Right lobe of liver (tissue), 6 donors: ENCODE measurements around the gene CACNA1C. TPM values are rescaled to one million over a fixed set of nuclear protein-coding genes. Genes with fewer than 3 reads are reported as not detected.

ENCODE experiments used
- ATAC-seq, 4 donors: fragments of 200-7000 bp; cut with Tn5 transposase; one replicate each; pipeline ENCODE4 v1.9.1; 2020; ENCODE audit warnings: mild to moderate bottlenecking in 4 of 4, moderate library complexity in 4 of 4
- DNase-seq, 3 donors: peaks; one replicate each; pipeline ENCODE4 v3.0.0-alpha.2; 2020
- H3K27ac ChIP-seq, 3 donors: fragments of 200-600 bp; one replicate each; pipeline ENCODE4 v1.8.0; 2022
- H3K27me3 ChIP-seq, 2 donors: fragments of 200-600 bp; one replicate each; pipeline ENCODE4 v1.8.0; 2022
- H3K36me3 ChIP-seq, 4 donors: fragments of 200-600 bp; sonication (generic) in 1 of 4; one replicate each; pipeline versions ENCODE4 v1.5.1 to v1.8.0; 2017 to 2022; ENCODE audit warnings: control low read depth in 1 of 4
- H3K4me1 ChIP-seq, 4 donors: fragments of 200-600 bp; sonication (generic) in 1 of 4; one replicate each; pipeline versions ENCODE4 v1.5.1 to v1.8.0; 2017 to 2022; ENCODE audit warnings: control low read depth in 1 of 4
- H3K4me3 ChIP-seq, 3 donors: fragments of 200-600 bp; one replicate each; pipeline ENCODE4 v1.8.0; 2022
- H3K9me3 ChIP-seq, 4 donors: fragments of 200-600 bp; sonication (generic) in 1 of 4; one replicate each; pipeline versions ENCODE4 v1.5.1 to v1.8.0; 2017 to 2022; ENCODE audit warnings: control low read depth in 1 of 4
- POLR2A ChIP-seq: fragments of 450-650 bp; IDR thresholded peaks from one replicate; pipeline ENCODE4 v1.6.1; 2017; ENCODE audit warnings: antibody characterized with exemption, mild to moderate bottlenecking
- WGBS: methylation state at CpG from one replicate; pipeline ENCODE4 v1.1.6; 2018; ENCODE audit warnings: low coverage, low lambda C conversion rate; ENCODE audit not compliant: insufficient coverage; ENCODE audit errors: missing lambda C conversion rate; 5-methylcytosine and 5-hydroxymethylcytosine counted together
- intact Hi-C, 2 donors: fragments of 100-400 bp; cut with DNase I; formaldehyde crosslinking; loops; one replicate each; pipeline versions ENCODE4 v1.11.2 to v1.14.1; 2022
- total RNA-seq, 6 experiments: library from RNA; depleted of rRNA in 2 of 6; stranded (reverse); fragments of >200 nt in 2 of 6; fragmentation: NEBNext Ultra II Directional in 3 of 6; extraction: Animal tissue kit (Norgen Biotek cat#: 25700) in 3 of 6; gene quantifications; one replicate each; pipeline versions ENCODE4 v1.1.0 to v1.2.4, GENCODE V29; 2016 to 2023
- TF ChIP-seq, protein P1 (sequence below), 4 donors: fragments of 200-600 bp in 3 of 4; fragments of 450-650 bp in 1 of 4; IDR thresholded peaks; one replicate each; pipeline versions ENCODE4 v1.5.1 to v1.8.0; 2016 to 2022; ENCODE audit warnings: antibody characterized with exemption in 4 of 4, mild to moderate bottlenecking in 2 of 4
- donor health status: DM: no; HTN: yes; CAD: no.
- donor health status: DM: no; HTN: no; CAD: no.
- donor health status: DM: no; HTN: no; CAD: no.
- donor health status: DM: no; HTN: yes; CAD: no.
- donor health status: DM: no; HTN: yes; CAD: no.

The CACNA1C gene
- total RNA-seq, 6 experiments from 2014 or later: 0.18 to 1.0 (median 0.57) TPM

DNA sequence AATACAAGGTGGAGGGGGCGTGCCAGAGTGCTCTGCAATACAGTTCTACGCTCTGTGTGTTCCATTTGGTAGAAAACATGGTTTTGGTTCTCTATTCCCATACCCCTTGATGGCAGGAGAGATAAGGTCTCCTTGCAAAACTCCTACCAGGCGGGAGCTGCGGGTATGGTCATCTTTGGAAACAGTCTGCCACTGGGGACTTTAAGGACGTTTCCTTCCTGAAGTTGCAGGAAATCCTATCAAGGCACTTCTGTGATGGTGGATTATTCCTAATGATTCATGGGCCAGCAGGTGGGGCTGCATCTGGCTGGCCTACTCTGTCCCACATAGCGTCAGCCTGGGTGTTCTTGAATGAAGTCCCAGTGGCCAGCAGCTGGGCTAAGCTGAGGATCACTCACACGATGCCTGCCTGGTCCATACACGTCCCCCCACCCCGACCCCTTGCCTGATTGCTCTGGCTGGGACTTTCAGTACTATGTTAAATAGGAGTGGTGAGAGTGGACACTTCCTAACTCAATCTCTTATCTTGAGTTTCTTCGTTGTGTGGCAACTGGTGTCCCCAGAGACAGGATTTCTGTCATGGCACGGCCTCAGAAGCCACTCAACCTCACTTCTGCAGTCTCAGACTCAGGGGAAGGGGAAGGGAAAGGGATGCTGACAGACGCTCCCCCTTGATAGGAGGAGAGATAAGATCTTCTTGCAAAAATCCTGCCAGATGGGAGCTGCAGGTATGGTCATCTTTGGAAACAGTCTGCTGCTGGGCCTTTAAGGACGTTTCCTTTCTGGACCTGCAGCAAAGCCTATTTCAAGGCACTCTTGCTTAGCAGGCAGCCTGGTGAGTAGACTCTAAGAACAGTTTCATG lies 680.9 kb downstream of the CACNA1C start:
- Histone ChIP-seq H3K36me3 (no peaks in the 10 kb centered on the region), H3K27me3 (no peaks in the 10 kb centered on the region), H3K9me3 (no peaks in the 10 kb centered on the region), H3K4me3 (no peak overlapping the region), H3K27ac (no peak overlapping the region), H3K4me1 (no peaks in the 10 kb centered on the region)
- ATAC-seq (no peak), DNase-seq (no peak)
- intact Hi-C loops: no loop called here
- no peak for TF ChIP-seq POLR2A
- TF ChIP-seq, protein P1, sequence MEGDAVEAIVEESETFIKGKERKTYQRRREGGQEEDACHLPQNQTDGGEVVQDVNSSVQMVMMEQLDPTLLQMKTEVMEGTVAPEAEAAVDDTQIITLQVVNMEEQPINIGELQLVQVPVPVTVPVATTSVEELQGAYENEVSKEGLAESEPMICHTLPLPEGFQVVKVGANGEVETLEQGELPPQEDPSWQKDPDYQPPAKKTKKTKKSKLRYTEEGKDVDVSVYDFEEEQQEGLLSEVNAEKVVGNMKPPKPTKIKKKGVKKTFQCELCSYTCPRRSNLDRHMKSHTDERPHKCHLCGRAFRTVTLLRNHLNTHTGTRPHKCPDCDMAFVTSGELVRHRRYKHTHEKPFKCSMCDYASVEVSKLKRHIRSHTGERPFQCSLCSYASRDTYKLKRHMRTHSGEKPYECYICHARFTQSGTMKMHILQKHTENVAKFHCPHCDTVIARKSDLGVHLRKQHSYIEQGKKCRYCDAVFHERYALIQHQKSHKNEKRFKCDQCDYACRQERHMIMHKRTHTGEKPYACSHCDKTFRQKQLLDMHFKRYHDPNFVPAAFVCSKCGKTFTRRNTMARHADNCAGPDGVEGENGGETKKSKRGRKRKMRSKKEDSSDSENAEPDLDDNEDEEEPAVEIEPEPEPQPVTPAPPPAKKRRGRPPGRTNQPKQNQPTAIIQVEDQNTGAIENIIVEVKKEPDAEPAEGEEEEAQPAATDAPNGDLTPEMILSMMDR (IDR thresholded peaks at IDR 0.05): no peak
- 41% methylated on average over 6 of the region's 13 CpGs for WGBS

DNA sequence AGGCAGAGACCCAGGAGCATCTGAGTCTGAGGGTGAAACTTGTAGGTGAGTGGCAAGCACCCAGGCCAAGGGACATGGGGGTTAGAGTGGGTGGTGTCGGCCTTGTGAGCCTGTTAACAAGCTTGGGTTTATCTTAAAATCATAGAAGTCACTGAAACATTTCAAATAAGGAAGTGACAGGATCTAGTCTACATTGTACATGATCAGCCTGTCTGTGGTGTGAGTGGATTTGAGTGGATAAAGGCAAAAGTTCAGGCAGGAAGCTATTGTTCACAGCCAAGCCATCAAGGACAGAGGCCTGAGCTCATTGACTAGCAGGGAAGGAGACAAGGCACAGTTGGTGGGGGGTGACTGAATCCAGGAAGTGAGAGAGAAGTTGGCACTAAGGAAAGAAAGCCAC lies 682.6 kb downstream of the CACNA1C start:
- intact Hi-C loops: loop anchor here in 1 of 2 donors (5.0 kb wide), 1 partner anchor 47 kb away; no protein-coding TSS in a partner anchor
- TF ChIP-seq POLR2A: no peak
- TF ChIP-seq, protein P1 (IDR thresholded peaks at IDR 0.05): no peak
- Histone ChIP-seq H3K36me3 (no peaks in the 10 kb centered on the region), H3K4me3 (no peak overlapping the region), H3K27me3 (no peaks in the 10 kb centered on the region), H3K27ac (no peak overlapping the region), H3K4me1 (no peaks in the 10 kb centered on the region), H3K9me3 (no peaks in the 10 kb centered on the region)
- no peak for DNase-seq
- 78% methylated on average over 1 of the region's 1 CpG for WGBS
- ATAC-seq: no peak

DNA sequence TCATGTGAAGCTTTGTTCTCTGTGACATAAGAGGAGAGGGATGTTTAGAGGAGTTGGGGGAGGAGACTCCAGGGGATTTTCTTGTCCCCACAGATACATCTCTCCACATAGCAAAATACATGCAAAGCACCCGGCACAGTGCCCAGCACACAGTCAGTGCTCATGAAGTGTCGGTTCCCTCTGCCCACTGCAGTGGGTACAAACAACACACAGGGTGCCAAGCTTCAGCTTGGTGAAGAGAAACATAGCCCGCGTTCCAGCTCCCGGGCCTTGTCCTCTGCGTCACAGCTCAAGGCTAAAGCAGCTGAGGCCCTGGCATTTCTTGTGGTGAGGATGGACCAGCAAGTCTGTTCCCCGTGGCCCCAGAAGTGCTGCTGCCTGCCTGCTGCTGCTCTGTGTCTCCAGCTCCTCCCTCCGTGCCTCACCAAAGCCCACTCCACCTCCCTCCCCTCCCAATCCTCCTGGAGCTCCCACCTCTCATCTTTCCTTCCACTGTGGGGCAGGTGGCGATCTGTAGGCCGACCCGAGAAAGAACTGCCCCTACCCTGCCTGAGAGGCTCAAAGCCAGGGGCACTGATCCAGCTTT lies 685.0 kb downstream of the CACNA1C start:
- WGBS: 36% methylated on average over 3 of the region's 11 CpGs
- TF ChIP-seq, protein P1 (IDR thresholded peaks at IDR 0.05): no peak
- TF ChIP-seq POLR2A: no peak
- intact Hi-C loops: loop anchor here in 1 of 2 donors (5.0 kb wide), 1 partner anchor 45 kb away; no protein-coding TSS in a partner anchor

DNA sequence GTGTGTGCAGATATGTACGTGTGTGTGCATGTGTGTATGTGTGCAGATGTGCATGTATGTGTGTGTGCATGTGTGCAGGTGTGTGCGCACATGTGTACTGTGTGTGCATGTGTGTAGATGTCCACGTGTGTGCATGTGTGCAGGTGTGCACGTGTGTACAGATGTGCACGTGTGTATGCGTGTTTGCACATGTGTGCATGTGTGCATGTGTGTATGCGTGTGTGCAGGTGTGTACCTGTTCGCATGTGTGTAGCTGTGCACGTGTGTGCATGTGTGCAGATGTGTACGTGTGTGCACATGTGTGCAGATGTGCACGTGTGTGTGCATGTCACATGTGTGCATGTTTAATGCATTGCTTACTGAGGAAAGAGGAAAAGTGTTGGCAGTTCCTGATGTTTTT lies 686.3 kb downstream of the CACNA1C start:
- DNase-seq (no peak), ATAC-seq (no peak)
- H3K4me3 ChIP-seq: no peak overlapping the region
- H3K36me3 ChIP-seq: no peaks in the 10 kb centered on the region
- intact Hi-C loops: loop anchor here in 1 of 2 donors (5.0 kb wide), 1 partner anchor 43 kb away; no protein-coding TSS in a partner anchor
- no peaks in the 10 kb centered on the region for H3K27me3 ChIP-seq
- no peak for TF ChIP-seq POLR2A
- TF ChIP-seq, protein P1 (IDR thresholded peaks at IDR 0.05): no peak
- H3K9me3 ChIP-seq: no peaks in the 10 kb centered on the region
- no peaks in the 10 kb centered on the region for H3K4me1 ChIP-seq
- H3K27ac ChIP-seq: no peak overlapping the region
- 59% methylated on average over 11 of the region's 11 CpGs for WGBS

More for the DNA sequence above, 685.0 kb downstream of the CACNA1C start:
- Histone ChIP-seq H3K27ac (no peak overlapping the region), H3K4me1 (no peaks in the 10 kb centered on the region), H3K4me3 (no peak overlapping the region), H3K36me3 (no peaks in the 10 kb centered on the region), H3K27me3 (no peaks in the 10 kb centered on the region), H3K9me3 (no peaks in the 10 kb centered on the region)
- no peak for ATAC-seq
- DNase-seq: no peak
